ENCODE results near the gene AVEN. TPM values are rescaled to one million over a fixed set of nuclear protein-coding genes. Genes with fewer than 3 reads are reported as not detected.

AVEN gene
- total RNA-seq, 2 donors from 2014 or later, result 12.9 to 18.9 TPM

- H3K4me3 ChIP-seq, result no peak overlapping the region
- H3K27me3 ChIP-seq, result no peaks in the 10 kb centered on the region
- H3K9me3 ChIP-seq, result no peaks in the 10 kb centered on the region
- H3K4me1 ChIP-seq, result no peaks in the 10 kb centered on the region
- H3K27ac ChIP-seq, result no peak overlapping the region
- no peaks in the 10 kb centered on the region for H3K36me3 ChIP-seq
- TF ChIP-seq CTCF (IDR thresholded peaks at IDR 0.05), result no peak
- DNase-seq (ENCODE audit: low spot score), result no peak
Measured at GRCh38 chr15:33834892-33835743, 203.9 kb downstream of the AVEN start.

- Histone ChIP-seq H3K27ac (no peak overlapping the region), H3K9me3 (peaks cover 0 to 7% of the 10 kb centered on the region in 2 donors), H3K36me3 (no peaks in the 10 kb centered on the region), H3K27me3 (no peaks in the 10 kb centered on the region), H3K4me1 (no peaks in the 10 kb centered on the region), H3K4me3 (no peak overlapping the region)
- DNase-seq (ENCODE audit: low spot score), result no peak
- no peak for TF ChIP-seq CTCF (IDR thresholded peaks at IDR 0.05)
Measured at GRCh38 chr15:33831646-33832045, 207.4 kb downstream of the AVEN start.

GRCh38 chr15:33830351-33830750 is 208.7 kb downstream of the AVEN start:
- H3K4me3 ChIP-seq, result no peak overlapping the region
- H3K4me1 ChIP-seq, result no peaks in the 10 kb centered on the region
- no peak for TF ChIP-seq CTCF (IDR thresholded peaks at IDR 0.05)
- no peak overlapping the region for H3K27ac ChIP-seq
- no peak for DNase-seq (ENCODE audit: low spot score)
- no peaks in the 10 kb centered on the region for H3K36me3 ChIP-seq
- H3K27me3 ChIP-seq, result no peaks in the 10 kb centered on the region
- peaks cover 0 to 7% of the 10 kb centered on the region in 2 donors for H3K9me3 ChIP-seq

GRCh38 chr15:33826201-33826600 is 212.8 kb downstream of the AVEN start:
- Histone ChIP-seq H3K4me1 (no peaks in the 10 kb centered on the region), H3K36me3 (no peaks in the 10 kb centered on the region), H3K4me3 (no peak overlapping the region), H3K9me3 (peaks cover 0 to 7% of the 10 kb centered on the region in 2 donors), H3K27ac (no peak overlapping the region), H3K27me3 (no peaks in the 10 kb centered on the region)
- no peak for TF ChIP-seq CTCF (IDR thresholded peaks at IDR 0.05)
- no peak for DNase-seq (ENCODE audit: low spot score)

- Histone ChIP-seq H3K4me3 (no peak overlapping the region), H3K27ac (no peak overlapping the region), H3K4me1 (no peaks in the 10 kb centered on the region), H3K9me3 (peaks cover 0 to 7% of the 10 kb centered on the region in 2 donors), H3K36me3 (no peaks in the 10 kb centered on the region), H3K27me3 (no peaks in the 10 kb centered on the region)
- DNase-seq (ENCODE audit: low spot score), result no peak
- TF ChIP-seq CTCF (IDR thresholded peaks at IDR 0.05), result no peak
Measured at GRCh38 chr15:33825453-33825852, 213.6 kb downstream of the AVEN start.

Data from right atrium auricular region (tissue), 2 donors.